HUDEP-2 (cell line): Measurements from ENCODE around the gene CHST15.

Source experiments
- DNase-seq, 76 experiments: peaks; one replicate each; lab custom pipeline; 2025; ENCODE audit not compliant: unreplicated experiment in 76 of 76; lab: John Stamatoyannopoulos, UW

Gene CHST15

DNA sequence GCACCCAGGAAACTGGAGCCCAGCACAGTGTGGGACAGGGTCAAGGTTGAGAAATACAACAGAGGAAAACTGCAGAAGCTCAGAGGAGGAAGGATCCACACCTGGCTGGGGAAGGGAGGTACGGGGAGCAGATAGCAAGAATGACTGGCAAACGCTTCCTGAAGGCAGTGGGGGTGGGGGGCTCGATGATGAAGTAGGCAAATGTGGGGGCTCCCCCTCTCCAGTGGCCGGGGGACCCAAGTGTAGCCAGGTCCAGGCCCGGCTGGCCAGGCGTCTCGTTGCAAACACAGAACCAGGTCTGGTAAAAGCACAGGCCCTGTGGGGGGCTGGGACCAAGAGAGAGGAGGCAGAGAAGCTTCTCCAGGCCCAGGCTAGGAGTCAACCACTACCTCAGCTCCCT is 7.7 kb downstream of the CHST15 start:
- no peak for DNase-seq

DNA sequence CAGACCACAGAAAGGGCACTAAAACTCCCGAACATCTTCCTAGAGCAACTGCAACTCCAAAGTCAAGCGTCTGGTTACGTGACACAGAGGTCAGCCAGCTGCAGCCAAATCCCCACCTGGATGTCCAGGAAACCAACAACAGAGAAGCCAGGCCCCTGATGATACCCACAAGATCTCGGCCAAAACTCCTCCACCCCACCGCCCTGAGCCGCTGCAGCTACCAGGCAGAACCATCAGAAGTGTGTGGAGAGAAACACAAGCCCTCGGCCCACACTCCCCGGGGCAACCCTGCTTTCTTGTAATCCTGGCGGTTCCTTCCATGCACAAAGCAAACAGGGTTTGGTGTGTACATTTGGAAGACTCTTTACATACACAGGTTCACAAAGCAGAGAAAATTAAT is 8.7 kb downstream of the CHST15 start:
- no peak for DNase-seq

DNA sequence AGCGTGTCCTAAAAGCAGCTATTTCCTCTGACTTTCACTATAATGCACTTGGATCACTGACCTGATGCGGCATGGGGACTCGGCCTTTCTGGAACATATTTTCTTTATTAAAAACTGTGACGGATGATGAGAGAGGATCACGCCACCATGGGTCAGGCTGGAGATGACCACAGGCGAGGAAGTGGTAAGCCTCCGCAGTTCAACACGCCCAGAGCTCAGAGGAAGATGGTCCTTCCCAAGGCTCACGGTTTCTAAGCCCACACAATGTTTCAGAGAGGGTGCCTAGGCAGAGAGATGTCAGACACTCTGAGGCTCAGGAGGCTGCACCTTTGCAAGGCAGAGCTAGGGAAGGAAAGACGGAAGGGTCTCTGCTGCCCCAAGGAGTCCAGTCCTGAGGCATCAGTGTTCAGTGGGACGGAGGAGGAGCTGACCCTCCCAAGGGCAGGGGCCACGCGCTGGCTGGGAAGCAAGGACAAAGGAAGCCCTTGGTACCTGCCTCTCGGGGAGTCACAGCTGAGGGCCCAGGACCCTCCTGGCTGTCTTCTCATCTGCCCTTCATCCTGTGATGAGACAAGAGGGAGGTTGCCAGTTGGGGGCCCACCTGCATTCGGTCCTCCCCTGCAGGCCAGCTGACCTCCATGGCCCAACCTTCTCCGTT is 9.5 kb downstream of the CHST15 start:
- DNase-seq, result no peak

DNA sequence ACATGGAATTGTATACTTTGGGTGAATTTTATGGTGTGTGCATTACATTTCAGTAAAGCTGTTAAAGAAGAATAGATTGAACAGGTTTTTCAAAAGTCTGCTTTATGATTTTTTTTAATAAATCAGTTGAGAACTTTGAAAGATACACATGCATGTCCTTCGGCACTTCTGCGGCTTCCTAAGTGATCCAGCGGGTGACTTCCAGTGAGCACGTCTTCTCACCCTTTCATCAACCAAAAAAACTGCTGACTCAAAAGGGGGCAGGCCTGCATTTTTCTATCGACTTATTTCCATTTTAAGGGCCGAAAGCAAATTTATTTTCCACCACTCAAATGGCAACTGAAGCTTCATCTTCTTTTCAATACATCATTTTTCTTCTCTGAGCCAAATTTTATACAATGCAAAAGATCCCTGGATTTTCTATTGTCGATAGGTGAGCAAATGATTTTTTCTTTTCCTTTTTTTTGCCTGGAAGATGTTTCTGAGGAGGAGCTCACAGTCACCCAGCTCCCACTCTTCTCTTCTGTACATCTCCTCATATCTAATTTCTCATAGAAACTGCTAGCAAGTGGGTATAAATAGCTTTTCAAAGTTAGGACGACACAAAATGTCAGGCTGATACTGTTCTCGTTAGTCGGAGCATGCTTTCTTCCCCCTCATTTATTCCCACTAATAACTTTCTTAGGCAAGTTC is 10.2 kb downstream of the CHST15 start:
- DNase-seq, result no peak

DNA sequence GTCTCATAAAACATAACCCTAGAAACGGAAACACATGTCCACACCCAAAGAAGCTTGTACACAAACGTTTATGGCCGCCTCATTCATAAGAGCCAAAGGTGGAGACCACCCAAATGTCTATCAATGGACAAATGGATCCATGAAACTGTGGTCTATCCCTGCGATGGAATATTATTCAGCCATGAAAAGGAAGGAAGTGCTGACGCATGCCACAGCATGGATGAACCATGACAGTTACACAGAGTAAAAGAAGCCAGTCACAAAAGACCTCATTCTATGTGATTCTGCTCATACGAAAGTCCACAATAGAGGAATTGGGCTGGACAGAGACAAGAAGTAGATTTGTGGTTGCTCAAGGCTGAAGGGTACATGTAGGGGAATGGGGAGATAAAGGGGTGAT is 10.8 kb downstream of the CHST15 start:
- DNase-seq, result no peak

DNA sequence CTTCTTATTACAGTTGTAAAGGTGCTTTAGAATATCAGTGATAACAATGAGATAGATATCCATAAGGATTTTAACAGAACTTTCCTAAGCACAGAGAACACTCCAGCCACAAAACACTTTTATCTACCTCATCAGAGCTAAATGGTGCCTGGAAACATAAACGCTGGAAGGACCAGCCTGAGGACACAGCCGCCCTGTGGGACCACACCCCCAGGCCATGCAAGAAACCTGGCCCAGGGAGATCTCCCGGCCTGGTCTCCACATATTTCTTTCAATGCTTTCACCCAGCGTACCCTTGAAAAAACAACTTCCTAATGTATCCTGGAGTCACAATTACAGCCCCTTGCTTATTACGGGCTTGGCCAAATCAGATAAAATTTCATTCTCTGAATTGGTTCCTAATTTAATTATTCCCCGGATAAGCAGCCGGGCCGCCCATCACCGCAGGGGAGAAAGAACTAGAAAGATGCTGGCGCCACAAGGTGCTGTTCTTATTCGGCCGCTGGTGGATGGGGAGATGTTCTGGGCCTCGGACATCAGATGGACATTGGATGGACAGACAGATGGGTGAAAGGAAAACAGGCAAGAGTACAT is 11.8 kb downstream of the CHST15 start:
- no peak for DNase-seq

DNA sequence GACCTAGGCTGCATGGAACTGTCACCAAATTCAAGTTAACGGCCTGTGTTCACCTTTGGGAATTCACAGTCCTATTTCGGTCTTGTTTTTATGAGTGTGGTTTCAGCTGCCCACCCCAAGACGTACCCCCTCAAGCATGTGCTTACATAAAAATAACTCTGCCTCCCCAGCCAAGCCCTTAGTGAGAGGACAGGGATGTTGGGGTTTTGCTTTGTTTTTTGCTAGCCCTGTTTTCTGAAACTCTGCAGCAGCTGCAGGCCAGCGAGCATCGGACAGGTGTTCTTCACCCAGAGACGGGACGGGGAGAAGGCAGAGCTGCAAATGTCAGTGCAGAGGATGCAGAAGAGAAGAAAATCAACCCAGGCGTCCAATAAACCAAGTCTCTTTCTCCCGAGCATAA is 13.5 kb downstream of the CHST15 start:
- no peak for DNase-seq

DNA sequence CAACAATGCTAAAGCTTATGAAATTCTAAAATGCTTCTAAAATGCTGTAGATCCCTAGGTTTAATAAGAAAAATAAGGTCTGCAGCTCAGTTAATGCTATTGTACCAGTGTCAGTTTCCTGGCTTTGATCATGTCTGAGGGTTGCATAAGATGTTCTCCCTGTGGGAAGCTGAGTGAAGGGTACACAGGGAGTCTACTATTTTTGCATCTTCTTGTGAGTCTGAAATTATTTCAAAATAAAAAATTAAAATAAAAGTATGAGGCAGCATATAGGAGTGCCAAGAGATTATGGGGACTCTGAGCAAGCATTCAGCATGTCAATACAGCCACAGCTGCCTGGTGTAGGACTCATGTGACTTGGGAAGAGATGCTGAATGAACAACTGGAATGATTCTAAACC is 14.7 kb downstream of the CHST15 start:
- DNase-seq, result no peak

DNA sequence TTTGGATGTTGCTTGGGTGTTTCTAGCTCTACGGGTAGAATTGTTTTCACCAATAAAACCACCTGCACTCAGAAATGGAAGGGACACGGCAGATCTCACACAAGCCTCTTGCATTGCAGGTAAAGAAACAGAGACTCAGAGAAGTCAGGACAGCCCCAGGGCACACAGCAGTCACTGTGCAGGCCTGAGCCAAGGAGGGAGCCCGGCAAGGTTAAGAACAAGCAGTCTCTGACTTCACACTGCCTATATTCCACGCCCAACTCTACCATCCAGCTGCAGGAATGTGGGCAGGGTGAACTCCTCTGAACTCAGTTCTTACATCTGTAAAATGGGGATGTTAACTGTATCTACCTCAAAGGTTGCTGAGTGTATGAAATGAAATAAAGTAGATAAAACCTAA is 15.4 kb downstream of the CHST15 start:
- DNase-seq, result no peak

DNA sequence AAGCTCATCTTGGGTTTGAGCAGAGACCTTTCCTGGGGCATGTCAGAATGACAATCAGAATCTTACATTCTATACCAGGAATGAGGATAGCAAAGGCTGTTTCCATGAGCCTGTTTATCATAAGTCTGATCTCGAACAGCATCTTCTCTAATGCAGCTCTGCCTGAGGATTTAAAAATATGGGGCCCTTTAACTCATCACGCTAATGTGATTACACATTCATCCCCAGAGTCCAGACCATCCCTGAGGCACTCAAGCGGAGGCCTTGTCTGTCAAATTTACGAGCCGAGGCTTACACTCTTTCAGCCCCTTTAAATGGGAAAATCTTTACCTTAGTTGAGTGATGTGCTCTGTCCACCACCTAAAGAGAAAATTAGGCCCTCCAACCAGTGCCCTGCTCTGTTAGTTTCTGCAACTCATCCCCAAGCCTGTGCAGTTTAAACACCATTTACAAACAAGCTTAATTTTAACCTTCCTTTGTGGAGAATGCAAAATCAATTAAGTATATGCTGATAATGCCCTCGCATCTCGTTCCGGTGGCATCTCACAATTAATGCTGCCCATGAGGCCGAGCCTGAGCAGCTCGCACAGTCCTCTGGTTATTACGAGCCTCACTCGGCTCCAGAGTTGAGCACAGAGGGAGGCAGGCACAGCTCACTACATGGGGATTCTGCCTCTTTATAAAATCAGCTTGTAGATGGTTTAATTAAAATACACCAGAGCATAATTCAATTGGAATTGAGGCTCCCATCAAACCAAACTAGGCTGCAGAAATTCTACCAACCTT is 16.0 kb downstream of the CHST15 start:
- no peak for DNase-seq

DNA sequence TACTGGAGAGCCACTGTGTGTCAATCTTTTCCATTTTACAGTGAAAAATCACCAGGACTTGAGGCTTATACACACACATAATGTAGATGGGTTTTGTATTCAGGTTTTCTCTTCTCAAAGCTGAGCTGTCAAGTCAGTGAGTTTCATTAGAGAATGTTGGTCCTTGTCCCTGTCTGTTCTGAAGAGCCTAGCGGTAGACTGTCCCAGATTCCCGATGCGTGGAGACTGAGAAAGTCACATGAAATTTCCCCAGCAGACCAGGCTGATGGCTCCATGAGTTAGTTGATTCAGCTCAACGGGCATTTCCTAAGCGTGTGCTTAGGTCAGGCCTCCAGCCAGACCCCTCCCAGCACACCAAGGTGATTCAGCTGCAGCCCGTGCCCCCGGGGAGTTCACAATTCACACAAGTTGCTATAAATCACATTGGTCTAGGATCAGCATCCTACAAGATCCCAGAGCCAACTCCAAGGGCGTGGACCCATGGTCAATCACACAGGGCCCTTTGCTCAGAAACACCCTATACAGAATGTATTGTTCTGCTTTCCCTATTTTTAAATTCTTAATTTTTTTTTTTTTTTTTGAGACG is 17.2 kb downstream of the CHST15 start:
- DNase-seq, result no peak

DNA sequence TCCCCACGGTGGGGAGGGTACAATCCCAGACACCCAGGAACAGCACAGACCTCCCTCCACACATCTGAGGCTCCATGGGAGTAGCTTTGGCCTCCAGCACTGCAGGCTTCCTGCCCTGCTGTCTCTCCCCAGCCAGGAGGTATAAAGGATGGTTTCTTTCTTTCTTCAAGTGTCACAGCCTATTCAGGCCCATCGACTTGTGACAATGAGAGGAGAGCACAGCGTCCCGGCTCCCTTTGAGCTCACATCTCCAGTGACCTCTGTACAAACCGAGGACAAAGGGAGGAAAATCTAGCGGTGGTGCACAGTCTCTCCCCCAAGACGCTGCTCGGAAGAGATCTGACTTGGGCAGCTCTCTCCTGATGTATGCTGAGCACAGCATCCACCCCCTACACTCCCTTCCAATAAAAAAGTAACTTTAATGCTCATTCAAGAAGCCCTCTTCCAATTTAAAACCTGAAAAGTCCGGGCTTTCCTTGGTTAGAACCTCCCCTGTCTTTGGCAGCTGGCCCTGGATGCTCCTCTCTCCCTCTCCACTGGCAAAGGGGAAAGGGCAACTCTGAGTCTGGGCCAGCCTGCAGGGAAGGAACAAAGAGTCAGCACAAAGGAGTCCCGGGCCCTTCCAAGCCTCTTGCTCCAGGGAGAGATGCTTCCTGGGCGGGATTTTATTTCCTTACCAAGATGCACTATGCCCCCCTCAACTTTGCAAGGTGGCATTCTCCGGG is 18.0 kb downstream of the CHST15 start:
- no peak for DNase-seq

DNA sequence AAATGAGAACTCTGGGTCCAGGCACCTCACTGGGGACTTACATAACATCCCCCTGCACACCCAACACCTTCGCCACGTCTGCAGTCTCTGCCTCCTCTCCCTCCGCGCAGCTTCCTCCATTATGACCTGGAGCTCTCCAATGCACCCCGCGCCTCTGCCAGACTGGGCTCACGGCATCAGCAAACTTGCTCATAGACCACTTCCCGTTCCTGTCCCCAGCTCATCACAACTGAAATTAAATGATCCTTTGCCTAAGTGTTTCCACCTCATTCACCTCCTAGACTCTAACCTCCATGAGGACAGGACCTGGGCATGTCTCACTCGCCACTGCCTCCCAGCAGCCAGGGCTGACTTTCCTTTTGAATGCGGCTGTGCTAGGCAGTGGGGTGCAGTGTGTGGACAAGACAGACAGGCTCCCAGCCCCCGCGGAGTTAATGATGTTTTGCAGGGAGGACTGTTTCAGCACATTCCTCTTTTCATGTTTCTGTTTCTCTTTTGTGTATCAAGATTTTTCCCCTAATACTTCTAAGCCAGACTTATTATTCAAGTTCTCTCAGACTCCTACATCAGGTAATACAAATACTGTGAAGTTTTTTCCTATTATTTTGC is 18.8 kb downstream of the CHST15 start:
- no peak for DNase-seq

DNA sequence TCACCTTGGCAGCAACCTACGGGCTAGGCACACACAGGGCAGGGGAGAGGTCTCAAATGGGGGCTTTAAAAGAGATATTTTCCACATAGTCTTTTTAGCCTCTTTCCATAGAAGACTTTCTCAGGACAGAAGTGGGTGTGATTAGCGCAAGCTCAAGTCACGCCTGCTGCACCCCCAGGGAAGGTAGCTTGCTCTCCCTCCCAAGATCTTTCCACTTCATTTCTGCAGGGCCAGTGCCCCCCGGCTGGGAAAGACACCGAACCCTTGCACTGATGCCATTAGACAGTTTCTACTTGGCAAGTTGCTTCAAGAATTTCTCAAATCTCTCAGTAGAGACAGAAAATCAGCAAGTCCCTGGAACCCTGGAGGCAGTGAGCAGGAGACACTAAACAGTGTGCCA is 19.4 kb downstream of the CHST15 start:
- no peak for DNase-seq

DNA sequence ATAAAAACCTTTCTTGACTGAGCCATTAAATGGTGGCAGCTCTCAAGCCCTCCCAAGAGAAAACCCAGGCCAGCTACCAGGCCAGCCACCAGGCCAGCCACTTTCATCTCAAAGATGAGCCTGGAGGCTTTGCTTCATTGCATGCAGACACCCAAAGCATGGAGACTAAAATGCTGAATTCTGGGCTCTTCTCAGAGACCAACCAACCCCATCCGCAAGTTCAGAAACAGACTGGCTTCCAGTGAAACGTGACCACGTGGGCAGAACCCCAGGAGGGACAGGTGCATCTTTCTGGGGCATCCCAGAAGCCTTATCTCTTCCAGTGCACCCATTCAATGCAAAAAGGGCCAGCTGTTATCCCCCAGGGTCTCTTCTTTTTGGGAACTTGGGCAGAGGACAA is 20.9 kb downstream of the CHST15 start:
- DNase-seq, result no peak

DNA sequence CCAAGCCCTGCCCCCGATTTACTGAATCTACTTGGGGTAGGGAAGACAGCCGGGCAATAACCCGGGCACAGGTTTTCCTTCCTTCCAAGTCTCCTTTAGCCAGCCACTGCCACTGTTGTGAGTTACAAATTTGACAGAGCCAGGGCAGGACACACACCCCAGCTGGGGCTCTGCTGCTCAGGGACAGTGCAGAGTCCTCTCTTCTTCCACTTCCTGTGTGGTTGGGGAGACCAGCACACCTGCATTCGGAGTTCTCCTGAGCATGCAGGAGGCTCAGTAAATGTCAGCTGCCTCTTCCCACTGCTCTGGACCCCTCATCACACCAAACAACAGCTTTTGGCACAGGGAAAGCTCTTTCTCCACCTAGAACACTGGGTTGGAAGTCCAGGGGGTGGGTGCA is 21.3 kb downstream of the CHST15 start:
- no peak for DNase-seq

DNA sequence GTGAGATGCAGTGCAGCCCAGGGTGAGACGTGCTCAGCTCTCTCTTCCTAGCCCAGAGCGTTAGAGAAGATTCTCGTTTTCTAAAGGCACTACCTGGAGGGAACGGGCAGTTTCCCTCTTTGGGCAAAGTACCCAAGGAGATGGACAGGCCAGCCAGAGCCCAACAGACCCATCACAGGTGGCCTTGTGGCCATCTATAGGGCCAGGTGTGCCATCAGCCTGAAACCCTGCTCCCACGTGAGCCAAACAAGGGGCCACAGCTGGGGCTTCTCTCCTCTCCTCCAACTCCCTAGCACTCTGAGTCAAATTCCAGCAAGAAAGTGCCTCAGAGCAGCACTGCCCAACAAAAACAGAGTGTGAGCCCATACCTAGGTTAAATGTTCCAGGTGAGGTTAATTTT is 22.3 kb downstream of the CHST15 start:
- DNase-seq, result no peak

DNA sequence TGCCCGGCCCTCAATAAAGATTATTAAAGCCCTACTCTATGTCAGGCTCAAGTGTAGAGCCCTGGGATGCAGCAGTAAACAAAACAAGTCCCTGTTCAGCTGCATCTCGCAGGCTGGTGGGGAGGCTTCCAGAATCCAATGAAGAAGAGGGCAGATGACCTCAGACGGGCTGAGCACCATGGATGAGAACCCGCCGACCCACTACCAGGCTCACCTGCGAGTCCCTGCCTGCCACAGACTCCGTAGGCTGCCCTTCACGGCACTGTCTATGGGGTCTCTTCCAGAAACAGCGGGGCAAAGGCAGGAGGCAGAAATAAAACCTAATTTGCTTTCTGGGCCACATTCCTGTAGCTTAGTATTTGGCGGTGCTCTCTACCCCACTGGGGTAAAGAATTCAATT is 22.7 kb downstream of the CHST15 start:
- no peak for DNase-seq

DNA sequence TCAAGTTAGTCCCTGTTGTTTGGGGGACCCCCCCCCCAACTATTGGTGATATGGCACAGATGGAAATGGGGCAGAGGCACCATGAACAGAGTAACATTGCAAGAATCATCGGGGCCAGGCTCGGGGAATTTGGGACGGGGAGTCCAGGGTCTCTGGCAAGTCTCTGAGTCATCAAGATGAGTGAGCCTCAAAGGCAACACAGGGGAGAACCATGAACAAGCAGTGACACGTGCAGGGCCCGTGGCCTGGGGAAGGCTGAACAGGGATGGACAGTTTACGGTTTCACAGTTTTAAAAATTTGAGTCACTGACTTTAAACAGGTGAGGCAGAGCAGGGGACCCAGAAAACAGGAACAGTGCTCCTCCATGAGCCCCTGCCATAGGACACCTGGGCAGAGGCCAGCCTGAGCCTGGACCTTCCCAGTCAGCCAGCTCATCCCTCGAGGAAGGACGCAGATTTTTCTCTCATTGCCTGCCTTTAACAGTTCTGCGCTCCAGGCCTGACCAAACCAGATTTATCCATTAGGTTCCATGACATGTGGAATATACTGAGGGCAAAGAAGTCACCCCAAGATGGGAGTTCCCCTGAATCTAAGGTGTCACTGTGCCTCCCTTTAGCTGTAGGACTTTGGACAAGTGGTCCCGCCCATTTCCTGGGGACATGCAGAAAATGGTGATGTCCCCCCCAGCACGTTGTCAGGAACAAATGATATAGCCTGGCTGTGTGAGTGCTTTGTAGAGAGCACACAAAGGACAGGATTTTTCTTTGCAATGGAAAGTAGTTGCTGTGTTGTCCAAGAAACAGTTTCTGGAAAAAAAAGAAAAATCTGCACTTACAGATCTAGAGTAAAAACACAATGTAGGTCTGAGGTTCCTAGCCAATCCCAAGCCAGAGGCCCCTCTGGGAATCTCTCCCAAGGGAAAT is 23.8 kb downstream of the CHST15 start:
- DNase-seq, result no peak
